PC-3 (cell line): ENCODE results near the gene RASGRP1.

Experiments used
- EZH2 ChIP-seq: fragments of 300-600 bp; sonication (generic); IDR thresholded peaks from one replicate; pipeline ENCODE4 v1.6.1; 2017; ENCODE audit warnings: antibody characterized with exemption, mild to moderate bottlenecking, low read length; ENCODE audit not compliant: unreplicated experiment
- TF ChIP-seq, protein P1 (sequence below): fragments of 300-600 bp; sonication (generic); conservative IDR thresholded peaks from 2 replicates; pipeline ENCODE4 v1.5.1; 2017; ENCODE audit warnings: antibody characterized with exemption, low read depth, mild to moderate bottlenecking, low read length

DNA sequence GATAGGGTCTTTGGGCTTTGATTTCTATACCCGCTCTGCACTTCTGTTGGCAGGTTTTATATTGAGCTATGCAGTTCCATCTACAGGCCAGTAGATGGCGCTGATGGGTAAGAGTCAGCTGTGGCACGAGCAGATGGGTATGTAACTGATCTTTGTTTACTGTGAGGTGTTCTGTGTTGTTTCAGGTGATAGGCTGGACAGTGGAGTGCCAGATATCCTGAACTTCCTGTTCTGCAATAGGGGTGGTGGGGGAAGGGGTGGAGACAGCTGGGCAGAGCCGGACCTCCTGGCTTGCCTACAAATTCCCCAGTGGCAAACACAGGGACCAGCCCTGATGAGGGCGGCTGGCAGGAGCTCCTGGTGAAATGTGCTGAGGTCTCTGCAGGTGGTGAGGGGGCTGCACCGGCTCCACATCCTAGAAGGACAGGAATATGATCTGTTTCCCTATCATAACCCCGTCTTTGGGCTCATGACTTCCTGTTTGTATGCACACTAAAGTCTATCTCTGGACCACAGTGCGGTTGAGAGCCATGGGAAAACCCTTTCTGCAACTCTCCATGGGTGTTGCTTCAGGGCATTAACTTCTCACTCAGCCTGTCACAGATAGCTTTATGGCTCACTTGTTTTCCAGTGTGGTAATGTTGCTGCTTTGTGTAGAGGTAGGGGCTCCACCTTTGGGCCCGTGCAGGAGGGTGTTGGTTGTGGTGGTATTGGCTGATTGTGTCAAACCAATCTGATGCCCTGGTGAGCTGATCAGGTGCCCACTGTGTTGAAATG, 124.1 kb downstream of the RASGRP1 start:
- TF ChIP-seq, protein P1, sequence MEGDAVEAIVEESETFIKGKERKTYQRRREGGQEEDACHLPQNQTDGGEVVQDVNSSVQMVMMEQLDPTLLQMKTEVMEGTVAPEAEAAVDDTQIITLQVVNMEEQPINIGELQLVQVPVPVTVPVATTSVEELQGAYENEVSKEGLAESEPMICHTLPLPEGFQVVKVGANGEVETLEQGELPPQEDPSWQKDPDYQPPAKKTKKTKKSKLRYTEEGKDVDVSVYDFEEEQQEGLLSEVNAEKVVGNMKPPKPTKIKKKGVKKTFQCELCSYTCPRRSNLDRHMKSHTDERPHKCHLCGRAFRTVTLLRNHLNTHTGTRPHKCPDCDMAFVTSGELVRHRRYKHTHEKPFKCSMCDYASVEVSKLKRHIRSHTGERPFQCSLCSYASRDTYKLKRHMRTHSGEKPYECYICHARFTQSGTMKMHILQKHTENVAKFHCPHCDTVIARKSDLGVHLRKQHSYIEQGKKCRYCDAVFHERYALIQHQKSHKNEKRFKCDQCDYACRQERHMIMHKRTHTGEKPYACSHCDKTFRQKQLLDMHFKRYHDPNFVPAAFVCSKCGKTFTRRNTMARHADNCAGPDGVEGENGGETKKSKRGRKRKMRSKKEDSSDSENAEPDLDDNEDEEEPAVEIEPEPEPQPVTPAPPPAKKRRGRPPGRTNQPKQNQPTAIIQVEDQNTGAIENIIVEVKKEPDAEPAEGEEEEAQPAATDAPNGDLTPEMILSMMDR = peak; percentile 97
- no peak for TF ChIP-seq EZH2
